GM12872 (cell line): ENCODE data around the gene XYLT1.

Experiments
- TF ChIP-seq, protein P1 (sequence below): IDR thresholded peaks from 3 replicates; pipeline ENCODE4 v1.5.1; 2011; ENCODE audit warnings: low read depth, mild to moderate bottlenecking, low read length, moderate library complexity; ENCODE audit not compliant: insufficient read depth

Gene XYLT1

DNA sequence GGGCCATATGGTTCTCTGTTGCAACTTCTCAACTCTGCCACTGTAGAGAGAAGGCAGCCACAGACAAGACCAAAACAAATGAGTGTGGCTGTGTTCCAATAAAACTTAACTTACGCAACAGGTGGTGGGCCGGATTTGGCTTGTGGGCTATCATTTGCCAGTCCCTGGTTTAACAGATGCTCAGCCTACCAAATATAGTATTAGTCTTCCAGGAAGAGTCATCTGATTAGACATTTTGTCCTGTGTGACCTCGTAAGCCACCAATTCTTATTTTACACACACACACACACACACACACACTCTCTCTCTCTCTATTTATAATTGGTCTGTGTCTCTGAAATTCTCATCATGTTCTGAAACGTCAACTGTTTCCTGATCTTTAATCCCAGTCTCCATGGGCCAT lies 245.9 kb downstream of the XYLT1 start:
- TF ChIP-seq, protein P1, sequence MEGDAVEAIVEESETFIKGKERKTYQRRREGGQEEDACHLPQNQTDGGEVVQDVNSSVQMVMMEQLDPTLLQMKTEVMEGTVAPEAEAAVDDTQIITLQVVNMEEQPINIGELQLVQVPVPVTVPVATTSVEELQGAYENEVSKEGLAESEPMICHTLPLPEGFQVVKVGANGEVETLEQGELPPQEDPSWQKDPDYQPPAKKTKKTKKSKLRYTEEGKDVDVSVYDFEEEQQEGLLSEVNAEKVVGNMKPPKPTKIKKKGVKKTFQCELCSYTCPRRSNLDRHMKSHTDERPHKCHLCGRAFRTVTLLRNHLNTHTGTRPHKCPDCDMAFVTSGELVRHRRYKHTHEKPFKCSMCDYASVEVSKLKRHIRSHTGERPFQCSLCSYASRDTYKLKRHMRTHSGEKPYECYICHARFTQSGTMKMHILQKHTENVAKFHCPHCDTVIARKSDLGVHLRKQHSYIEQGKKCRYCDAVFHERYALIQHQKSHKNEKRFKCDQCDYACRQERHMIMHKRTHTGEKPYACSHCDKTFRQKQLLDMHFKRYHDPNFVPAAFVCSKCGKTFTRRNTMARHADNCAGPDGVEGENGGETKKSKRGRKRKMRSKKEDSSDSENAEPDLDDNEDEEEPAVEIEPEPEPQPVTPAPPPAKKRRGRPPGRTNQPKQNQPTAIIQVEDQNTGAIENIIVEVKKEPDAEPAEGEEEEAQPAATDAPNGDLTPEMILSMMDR = no peak

DNA sequence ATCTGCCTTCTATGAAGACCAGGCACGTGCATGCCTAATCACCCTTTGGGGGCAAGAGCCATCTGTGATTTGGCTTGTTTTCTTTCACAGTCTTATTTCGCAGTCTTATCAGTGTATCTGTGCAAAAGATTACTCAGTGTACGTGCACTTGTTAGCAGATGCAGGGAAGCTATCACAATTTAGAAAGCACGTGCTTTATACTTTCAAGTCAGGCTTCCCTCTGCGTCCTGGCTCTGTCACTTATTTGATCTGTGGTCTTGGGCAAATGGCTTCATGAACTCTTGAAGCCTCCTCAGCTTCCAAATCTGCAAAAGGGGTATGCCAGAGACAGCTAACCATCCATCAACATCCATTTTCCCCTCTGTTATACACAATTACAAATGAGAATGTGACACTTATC lies 246.4 kb downstream of the XYLT1 start:
- TF ChIP-seq, protein P1 = no peak

DNA sequence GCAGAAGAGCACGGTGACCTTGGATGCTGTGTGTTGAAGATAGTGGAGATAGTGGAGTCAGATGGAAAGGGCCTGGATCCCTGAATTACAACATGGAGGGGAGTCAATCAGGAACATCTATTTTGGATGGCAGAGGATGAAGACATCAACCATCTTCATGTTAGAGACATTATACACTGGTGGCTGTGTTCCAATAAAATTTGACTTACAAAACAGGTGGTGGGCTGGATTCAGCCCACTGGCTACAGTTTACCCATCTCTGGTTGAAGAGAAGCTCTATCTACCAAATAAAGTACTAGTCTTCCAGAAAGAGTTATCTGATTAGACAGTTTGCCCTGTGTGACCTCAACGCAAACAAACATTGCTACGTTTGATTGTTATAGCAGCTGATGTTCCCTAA lies 247.2 kb downstream of the XYLT1 start:
- TF ChIP-seq, protein P1 = no peak

DNA sequence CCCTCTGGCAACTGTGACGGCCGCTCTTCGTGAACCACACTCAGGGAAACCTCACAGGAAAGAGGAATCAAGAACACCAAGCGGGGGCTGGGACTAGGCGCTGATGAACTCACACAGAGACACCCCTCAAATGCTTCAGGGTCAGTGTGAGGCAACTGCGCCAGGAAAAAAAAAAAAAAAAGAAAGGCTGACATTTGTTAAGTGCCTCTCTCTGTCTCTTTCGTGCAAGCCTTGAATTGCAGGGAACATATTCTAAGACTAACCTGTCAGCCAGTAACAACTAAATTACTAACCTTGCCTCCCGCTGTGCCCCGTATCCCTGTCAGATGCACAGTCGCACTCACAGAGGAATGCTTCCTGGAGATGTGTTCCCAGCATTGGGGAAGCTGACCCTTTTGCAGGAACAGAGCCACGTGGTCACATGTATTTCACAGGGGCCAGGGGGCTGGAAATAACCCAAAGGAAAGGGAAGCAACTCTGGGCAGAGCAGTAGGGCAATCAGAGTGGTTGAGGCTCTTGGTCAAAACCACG lies 247.8 kb downstream of the XYLT1 start:
- TF ChIP-seq, protein P1 = no peak

DNA sequence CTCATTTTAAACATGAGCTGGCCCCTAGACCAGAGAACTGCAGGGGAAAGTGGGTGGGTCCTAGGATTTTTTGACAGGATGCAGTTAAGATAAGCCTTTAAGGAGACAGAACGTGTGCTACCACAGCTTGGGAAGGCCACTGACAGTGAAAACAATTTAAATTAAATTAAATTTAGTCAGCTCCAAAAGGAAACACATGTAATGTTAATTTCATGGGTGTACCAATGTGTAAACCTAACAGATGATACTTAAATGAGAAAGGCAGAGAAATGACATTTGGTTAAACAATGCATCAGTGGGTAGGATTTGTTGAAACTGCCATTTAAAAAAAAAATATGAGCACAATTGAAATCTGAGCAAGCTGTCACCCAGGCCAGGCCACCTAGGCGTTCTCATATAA lies 250.8 kb downstream of the XYLT1 start:
- TF ChIP-seq, protein P1 = no peak

DNA sequence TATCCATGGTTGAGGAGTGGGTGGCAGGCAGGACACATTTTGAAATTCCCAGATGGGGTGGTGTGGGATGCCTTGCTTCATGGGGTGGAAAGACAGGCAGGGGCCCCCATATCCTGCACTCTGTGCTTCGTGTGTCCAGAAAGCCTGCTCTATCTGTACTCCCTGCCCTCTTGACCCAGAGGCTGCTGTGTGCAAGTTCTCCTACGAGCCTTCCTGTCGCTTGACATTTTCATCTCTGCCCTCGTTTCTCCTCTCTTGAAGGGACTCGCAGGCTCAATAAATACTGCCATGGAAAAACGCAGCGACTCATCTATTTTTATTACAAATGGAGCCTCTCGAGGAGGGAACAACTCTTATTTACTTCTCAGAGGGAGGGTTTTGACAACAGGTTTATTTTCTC lies 254.8 kb downstream of the XYLT1 start:
- TF ChIP-seq, protein P1 = no peak

DNA sequence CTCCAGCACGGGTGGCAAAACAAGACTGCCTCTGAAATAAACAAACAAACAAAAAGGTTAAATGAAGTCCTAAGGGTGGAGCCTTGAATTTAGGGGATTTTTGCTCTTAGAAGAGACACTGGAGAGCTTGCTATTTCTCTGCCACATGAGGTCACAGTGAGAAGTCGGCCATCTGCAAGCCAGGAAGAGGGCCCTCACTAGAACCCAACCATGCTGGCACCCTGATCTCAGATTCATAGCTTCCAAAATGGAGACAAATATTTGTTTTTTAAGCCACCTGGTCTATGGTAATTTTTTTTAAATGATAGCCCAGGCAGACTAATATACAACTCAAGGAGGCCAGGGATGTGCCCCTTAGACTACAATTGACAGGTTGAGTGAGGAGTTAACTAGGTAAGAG lies 255.5 kb downstream of the XYLT1 start:
- TF ChIP-seq, protein P1 = no peak
